Ovary (tissue), 9 donors: ENCODE measurements around the gene STBD1. TPM values are rescaled to one million over a fixed set of nuclear protein-coding genes. Genes with fewer than 3 reads are reported as not detected.
"Not testable (repeated sequence)": the region's sequence is repeated elsewhere in the genome, so short reads cannot be mapped to it uniquely, and the experiment has no call there.

Experiments used
- DNase-seq, 5 donors: peaks; one replicate each; pipeline ENCODE4 v3.0.0-alpha.2; 2019 to 2020
- H3K27ac ChIP-seq, 2 donors: fragments of 200-600 bp; one replicate each; pipeline versions ENCODE4 v1.5.1 to v1.8.0; 2019 to 2022
- H3K27me3 ChIP-seq: fragments of 200-600 bp; one replicate; pipeline ENCODE4 v1.8.0; 2022
- H3K36me3 ChIP-seq: fragments of 200-600 bp; sonication (generic); one replicate; pipeline ENCODE4 v1.5.1; 2019
- H3K4me1 ChIP-seq: one replicate; pipeline ENCODE4 v1.8.1; 2013; ENCODE audit warnings: mild to moderate bottlenecking, moderate library complexity; ENCODE audit not compliant: insufficient read depth
- H3K4me3 ChIP-seq: fragments of 200-600 bp; sonication (generic); one replicate; pipeline ENCODE4 v1.5.1; 2017
- H3K9me3 ChIP-seq, 2 donors: fragments of 200-600 bp in 1 of 2; sonication (generic) in 1 of 2; one replicate each; pipeline versions ENCODE4 v1.5.1 to v1.8.1; 2013 to 2019; ENCODE audit warnings: mild to moderate bottlenecking in 1 of 2, moderate library complexity in 1 of 2
- CTCF ChIP-seq, 3 donors: fragments of 450-650 bp in 2 of 3; fragments of 200-600 bp in 1 of 3; IDR thresholded peaks; one replicate each; pipeline versions ENCODE4 v1.5.1 to v1.8.0; 2016 to 2022; ENCODE audit warnings: antibody characterized with exemption in 3 of 3, mild to moderate bottlenecking in 1 of 3
- EP300 ChIP-seq: sonication (generic); formaldehyde crosslinking; IDR thresholded peaks from one replicate; pipeline ENCODE4 v1.6.1; 2017; ENCODE audit warnings: antibody characterized with exemption
- POLR2A ChIP-seq: fragments of 450-650 bp; IDR thresholded peaks from one replicate; pipeline ENCODE4 v1.6.1; 2017; ENCODE audit warnings: antibody characterized with exemption, mild to moderate bottlenecking, moderate library complexity
- WGBS, 3 donors: extraction: QIAGEN DNeasy Blood & Tissue Kit in 1 of 3; methylation state at CpG; one replicate each; pipeline versions ENCODE4 v1.1.5 to v1.1.7; 2013 to 2017; 5-methylcytosine and 5-hydroxymethylcytosine counted together
- intact Hi-C, 4 donors: fragments of 100-400 bp; cut with DNase I; formaldehyde crosslinking; loops; one replicate each; pipeline versions ENCODE4 v1.11.0 to v1.15.1; 2022 to 2023
- polyA plus RNA-seq, 2 donors: library from polyadenylated mRNA; stranded (reverse); fragments of 200-250 nt in 1 of 2; fragments of 350-450 nt in 1 of 2; fragmentation: Illumina TruSeq in 1 of 2; extraction: RNeasy Lipid Tissue Mini Kit (QIAGEN cat#74804) in 1 of 2; gene quantifications; one replicate each; pipeline ENCODE4 v1.2.3, GENCODE V29; 2013 to 2014
- total RNA-seq, 7 donors: library from RNA; depleted of rRNA in 2 of 7; stranded (reverse); fragments of >200 nt in 2 of 7; fragmentation: NEBNext Ultra II Directional in 3 of 7; extraction: Animal tissue kit (Norgen Biotek cat#: 25700) in 3 of 7; gene quantifications; one replicate each; pipeline versions ENCODE4 v1.1.0 to v1.2.4, GENCODE V29; 2016 to 2023
- donor health status: DM: no; HTN: no; CAD: no; lungs with moderate emphysema.
- donor health status: DM: no; HTN: no; CAD: no.
- donor health status: Bipolar disorder and iron deficiency.
- donor health status: DM: yes; HTN: yes; CAD: no.
- donor health status: DM: no; HTN: no; CAD: no.
- donor health status: DM: yes; HTN: yes; CAD: no.

STBD1 gene
- total and polyA plus RNA-seq, 9 donors = 2.1 to 7.0 (median 4.2) TPM

- Histone ChIP-seq H3K36me3 (no peaks in the 10 kb centered on the region), H3K9me3 (no peaks in the 10 kb centered on the region), H3K27me3 (no peaks in the 10 kb centered on the region), H3K27ac (no peak overlapping the region), H3K4me3 (no peak overlapping the region), H3K4me1 (no peaks in the 10 kb centered on the region)
- no peak for DNase-seq
- WGBS, 3 donors = 74 to 78% (median 76%) methylated on average over 4 of the region's 4 CpGs
- intact Hi-C loops = no loop called here
- TF ChIP-seq POLR2A (no peak), EP300 (no peak), CTCF (IDR thresholded peaks at IDR 0.05) (no peak)
Observed at GRCh38 chr4:76279462-76279861, 27.1 kb upstream of the STBD1 start.

- Histone ChIP-seq H3K27me3 (no peaks in the 10 kb centered on the region), H3K36me3 (no peaks in the 10 kb centered on the region), H3K4me1 (no peaks in the 10 kb centered on the region), H3K4me3 (no peak overlapping the region), H3K9me3 (no peaks in the 10 kb centered on the region), H3K27ac (no peak overlapping the region)
- no peak for DNase-seq
- intact Hi-C loops = no loop called here
- no peak for TF ChIP-seq EP300
- TF ChIP-seq CTCF (IDR thresholded peaks at IDR 0.05) = no peak
- no peak for TF ChIP-seq POLR2A
- WGBS, 3 donors = 83 to 84% (median 83%) methylated on average over 6 of the region's 6 CpGs
Observed at GRCh38 chr4:76280488-76281441, 25.8 kb upstream of the STBD1 start.

- H3K27ac ChIP-seq, DNase-seq, H3K4me1 ChIP-seq, H3K9me3 ChIP-seq, intact Hi-C loops, H3K36me3 ChIP-seq, H3K4me3 ChIP-seq, H3K27me3 ChIP-seq: not testable (repeated sequence)
- 81 to 90% (median 88%) methylated on average over 6 of the region's 6 CpGs for WGBS, 3 donors
Observed at GRCh38 chr4:76281594-76281993, 24.9 kb upstream of the STBD1 start.

GRCh38 chr4:76282941-76283689 lies 23.4 kb upstream of the STBD1 start:
- WGBS, 3 donors = 51 to 78% (median 58%) methylated on average over 6 of the region's 6 CpGs
- no peak overlapping the region for H3K27ac ChIP-seq
- intact Hi-C loops = no loop called here
- H3K27me3 ChIP-seq = no peaks in the 10 kb centered on the region
- H3K4me3 ChIP-seq = no peak overlapping the region
- no peaks in the 10 kb centered on the region for H3K4me1 ChIP-seq
- H3K36me3 ChIP-seq = no peaks in the 10 kb centered on the region
- DNase-seq = no peak
- H3K9me3 ChIP-seq = no peaks in the 10 kb centered on the region
- TF ChIP-seq POLR2A = no peak
- TF ChIP-seq CTCF (IDR thresholded peaks at IDR 0.05) = no peak
- TF ChIP-seq EP300 = no peak

- intact Hi-C loops = no loop called here
- DNase-seq = no peak
- Histone ChIP-seq H3K27ac (no peak overlapping the region), H3K36me3 (no peaks in the 10 kb centered on the region), H3K27me3 (no peaks in the 10 kb centered on the region), H3K9me3 (no peaks in the 10 kb centered on the region), H3K4me3 (no peak overlapping the region), H3K4me1 (no peaks in the 10 kb centered on the region)
- WGBS, 3 donors = 60 to 74% (median 69%) methylated on average over 4 of the region's 4 CpGs
- TF ChIP-seq EP300 (no peak), CTCF (IDR thresholded peaks at IDR 0.05) (no peak), POLR2A (no peak)
Observed at GRCh38 chr4:76283900-76284299, 22.6 kb upstream of the STBD1 start.

- 77 to 89% (median 81%) methylated on average over 3 of the region's 3 CpGs for WGBS, 3 donors
- not testable (repeated sequence) for H3K4me3 ChIP-seq, H3K27me3 ChIP-seq
Observed at GRCh38 chr4:76287811-76288210, 18.7 kb upstream of the STBD1 start.

More at GRCh38 chr4:76287811-76288210, 18.7 kb upstream of the STBD1 start:
- H3K36me3 ChIP-seq, intact Hi-C loops, DNase-seq, H3K9me3 ChIP-seq, H3K27ac ChIP-seq, H3K4me1 ChIP-seq: not testable (repeated sequence)
